NCI-H774 (cell line): ENCODE measurements around the gene CD7.

Experiments
- DNase-seq: peaks from one replicate; lab custom pipeline; 2025; lab: John Stamatoyannopoulos, UW

The CD7 gene

GRCh38 chr17:82346342-82347300 is 29.2 kb upstream of the CD7 start:
- no peak for DNase-seq

DNA sequence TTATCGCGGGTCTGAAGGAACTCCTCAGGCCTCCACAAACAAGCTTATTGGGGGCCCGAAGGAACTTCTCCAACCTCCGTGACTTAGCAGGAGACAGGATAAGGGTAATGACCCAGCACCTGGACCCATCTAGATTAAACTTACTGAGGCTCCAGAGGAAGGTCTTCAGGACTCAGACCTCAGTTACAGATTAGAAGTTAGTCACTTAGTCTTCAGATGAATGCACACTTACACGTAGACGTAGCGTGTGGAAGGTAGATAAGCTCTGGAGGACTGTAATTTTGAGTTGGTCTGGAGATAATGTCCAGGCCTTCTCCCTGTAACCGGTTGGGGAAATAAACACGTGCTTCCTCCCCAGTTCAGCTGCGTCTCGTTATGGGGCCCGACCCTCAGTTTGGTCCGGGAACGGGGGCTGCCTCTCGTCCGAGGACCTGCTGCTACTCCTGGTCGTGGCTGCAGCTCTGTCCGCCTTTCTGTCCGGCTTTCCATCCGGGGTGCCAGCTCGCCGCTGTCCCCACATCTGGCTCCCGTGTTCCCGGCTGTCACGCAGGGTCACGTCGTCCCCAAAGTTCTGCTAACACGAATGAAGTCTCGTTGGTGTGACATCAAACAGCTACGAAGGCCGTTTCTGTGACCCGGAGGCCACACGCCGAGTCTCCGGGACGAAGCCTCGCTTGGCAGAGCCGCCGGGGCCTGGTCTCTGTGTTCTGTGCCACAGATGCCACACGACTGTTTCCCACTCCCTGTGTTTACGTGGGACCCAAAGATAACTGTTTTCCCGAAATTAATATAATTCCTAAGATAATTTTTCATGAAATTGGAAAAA is 28.0 kb upstream of the CD7 start:
- no peak for DNase-seq

DNA sequence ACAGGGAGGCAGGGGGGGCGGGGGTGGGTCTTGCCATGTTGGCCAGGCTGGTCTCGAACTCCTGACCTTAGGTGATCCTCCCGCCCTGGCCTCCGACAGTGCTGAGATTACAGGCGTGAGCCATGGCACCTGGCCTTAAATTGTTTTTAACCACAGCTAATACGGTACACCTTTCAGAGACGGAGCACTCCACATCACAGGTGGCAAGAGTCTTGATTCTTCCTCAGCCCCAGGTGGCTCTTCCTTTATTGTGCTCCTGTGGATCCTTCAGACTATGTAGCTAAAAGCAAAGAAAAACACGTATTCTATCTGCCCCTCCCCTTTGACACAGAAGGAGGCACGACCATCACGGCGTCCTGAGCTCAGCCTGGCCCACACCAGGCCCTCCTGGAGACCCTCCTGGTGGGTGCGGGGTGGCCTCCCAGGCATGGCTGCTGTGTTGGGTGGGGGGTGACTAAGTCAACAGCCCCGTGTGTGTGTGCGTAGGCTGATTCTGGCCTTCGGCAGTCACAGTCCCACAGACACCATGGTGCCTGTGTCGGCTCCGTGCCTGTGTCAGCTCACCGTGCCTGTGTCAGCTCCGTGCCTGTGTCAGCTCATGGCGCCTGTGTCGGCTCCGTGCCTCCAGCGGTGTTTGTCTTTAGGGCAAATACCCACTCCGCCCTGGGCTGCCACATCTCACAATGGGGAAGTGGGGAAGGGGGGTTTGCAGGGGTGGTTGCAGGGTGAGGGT is 26.9 kb upstream of the CD7 start:
- no peak for DNase-seq

DNA sequence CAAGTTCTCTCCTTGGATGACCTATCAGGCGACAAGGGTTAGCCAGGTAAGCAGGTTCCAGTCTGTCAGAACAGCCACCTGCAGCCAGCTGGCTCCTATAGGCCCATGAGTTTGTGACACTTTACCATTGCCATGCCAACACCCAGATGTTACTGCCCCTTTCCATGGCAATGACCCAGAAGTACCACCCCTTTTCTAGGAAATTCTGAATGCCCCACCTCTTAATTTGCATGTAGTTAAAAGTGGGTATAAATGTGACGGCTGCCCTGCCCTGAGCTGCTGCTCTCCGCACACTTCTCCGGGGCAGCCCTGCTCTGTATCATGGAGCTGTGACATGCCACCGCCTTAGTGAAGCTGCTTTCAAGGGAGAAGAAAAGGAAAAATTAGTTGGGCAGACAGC is 26.2 kb upstream of the CD7 start:
- DNase-seq, result no peak

DNA sequence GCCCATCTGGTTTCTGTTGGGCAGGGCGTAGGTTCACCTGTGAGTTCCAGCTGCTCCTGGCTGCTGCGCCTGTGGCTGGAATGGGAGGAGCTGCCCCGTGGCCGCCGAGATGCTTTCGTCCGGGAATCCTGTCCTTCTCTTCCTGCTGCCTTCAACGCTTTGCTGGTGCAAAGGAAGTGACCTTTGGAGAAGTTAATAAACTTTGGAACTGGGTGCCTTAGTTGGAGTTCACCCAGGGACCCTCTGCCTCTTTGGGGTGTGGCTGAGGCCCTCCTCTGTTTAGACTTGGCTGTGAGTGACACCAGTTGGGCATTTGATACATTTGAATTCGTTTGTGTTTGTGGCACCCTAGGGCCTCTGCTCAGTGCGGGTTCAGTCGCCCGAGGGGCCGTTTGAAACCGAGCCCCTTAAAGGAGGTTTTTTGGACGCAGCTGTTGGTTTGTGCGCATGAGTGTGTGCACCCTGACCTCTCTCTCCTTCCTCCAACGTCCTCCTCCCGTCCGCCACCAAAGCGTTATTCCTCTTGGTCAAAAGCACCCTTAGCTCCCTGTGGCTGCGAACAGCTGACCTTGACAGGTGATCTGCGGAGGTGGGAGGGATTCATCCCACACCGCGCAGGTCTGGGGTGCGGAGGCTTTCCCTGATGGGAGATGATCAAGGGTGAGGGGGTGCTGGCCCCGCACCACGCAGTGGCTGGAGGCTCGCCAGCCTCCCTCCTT is 25.1 kb upstream of the CD7 start:
- DNase-seq, result no peak

DNA sequence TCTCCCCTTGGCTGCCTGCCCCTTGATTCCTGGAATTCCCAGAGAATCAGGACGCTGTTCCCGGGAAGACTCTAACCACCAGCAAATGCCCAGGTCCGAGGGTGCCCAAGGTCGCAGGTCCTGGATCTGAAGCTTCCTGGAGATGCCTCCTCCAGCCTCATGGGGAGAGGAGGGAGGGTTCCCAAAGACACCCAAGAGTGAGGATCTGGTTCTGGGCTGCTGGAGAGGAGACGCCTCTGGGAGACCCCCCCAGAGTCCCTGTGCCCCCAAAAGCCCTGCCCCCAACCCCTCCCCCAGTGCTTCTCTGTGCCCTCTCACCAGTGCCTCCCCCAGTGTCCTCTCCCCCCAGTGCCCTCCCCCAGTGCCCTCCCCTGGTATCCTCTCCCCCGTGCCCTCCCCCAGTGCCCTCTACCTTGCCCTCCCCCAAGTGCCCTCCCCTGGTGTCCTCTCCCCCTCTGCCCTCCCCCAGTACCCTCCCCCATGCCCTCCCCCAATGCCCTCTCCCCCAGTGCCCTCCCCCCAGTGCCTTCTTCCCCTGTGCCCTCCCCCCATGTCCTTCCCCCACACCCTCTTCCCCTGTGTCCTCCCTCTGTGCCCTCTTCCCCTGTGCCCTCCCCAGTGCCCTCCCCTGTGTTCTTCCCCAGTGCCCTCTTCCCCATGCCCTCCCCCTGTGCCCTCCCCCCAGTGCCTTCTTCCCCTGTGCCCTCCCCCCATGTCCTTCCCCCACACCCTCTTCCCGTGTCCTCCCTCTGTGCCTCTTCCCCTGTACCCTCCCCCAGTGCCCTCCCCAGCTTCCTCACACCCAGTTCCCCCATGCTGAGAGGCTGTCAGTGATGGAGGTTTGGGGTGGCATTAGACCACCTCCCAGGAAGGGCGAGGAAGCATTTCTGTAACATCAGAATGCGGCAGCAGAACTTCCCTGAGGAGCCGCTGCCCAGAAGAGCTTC is 22.5 kb upstream of the CD7 start:
- no peak for DNase-seq

DNA sequence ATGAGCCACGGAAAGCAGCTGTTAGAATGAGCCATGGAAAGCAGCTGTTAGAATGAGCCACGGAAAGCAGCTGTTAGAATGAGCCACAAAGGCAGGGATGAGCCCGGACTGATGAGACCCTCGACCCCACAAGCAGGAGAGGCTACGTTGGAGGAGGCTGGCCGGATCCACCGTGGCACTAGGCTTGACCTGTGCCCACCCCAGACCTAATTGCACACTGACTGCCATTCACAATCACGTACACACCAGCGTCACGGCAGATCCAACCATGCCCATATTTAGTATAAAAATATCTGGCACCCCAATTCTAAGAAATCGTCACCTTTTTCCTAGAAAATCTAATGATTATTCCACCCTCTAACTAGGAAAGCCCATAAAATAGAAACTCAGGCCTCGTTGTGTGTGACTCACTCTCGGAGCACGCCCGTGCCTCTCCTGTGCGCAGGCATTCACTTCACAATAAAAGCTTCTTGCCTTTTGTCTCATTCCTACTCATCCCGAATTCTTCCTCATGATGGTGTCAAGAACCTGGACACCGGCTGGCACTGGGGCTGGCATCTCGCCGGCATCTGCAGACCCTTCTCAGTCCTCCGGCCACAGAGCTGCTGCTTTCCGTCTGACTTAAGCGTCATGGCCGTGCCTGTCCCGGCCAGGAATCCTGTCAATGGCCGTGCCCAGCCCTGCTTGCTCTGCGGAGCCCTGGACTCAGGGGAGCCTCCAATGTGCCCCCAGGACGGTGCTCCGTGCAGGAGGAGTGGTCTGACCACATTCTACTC is 21.6 kb upstream of the CD7 start:
- peak; percentile 56 for DNase-seq

- DNase-seq, result no peak
These were observed 17.4 kb upstream of the CD7 start for GRCh38 chr17:82334622-82335394.

- no peak for DNase-seq
These were observed 16.8 kb upstream of the CD7 start for GRCh38 chr17:82334204-82334621.

- no peak for DNase-seq
These were observed 16.1 kb upstream of the CD7 start, which contains the start of gene SECTM1 for GRCh38 chr17:82333279-82334171. Gene SECTM1 (minus strand): TSS chr17:82333766. CDS start chr17:82327240, 6,526 bp downstream.

DNA sequence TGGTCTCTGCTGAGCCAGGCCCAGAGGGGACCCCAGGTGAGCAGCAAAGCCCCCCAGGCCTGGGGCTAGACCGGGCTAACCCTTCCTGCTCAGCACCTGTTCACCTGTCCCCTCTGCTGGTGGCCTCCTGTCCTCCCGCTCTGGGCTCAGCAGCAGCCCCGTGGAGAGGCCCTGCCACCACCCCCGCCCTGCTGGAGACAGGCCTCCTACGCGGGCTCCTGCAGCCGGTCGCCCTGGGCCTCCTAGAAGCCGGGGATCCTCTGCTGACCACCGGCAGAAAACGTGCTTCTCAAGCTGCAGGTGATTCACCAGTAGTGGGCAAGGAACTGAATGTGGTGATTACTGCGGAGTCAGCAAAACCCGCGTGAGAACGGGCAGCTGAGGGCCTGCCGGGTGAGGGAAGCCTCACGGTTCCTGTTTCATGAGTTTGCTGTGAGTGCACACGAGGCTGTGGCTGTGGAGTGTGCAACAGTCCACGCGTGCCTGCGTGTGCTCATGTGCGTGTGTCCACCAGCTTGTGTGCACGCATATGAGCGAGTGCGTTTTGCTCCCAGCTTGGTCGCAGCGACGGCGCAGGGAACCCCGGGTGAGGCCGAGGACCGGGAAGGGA is 15.4 kb upstream of the CD7 start:
- DNase-seq, result peak; percentile 24

GRCh38 chr17:82331345-82331939 is 14.0 kb upstream of the CD7 start:
- DNase-seq, result no peak

GRCh38 chr17:82330322-82331239 is 13.2 kb upstream of the CD7 start:
- DNase-seq, result peak; percentile 92

- DNase-seq, result no peak
These were observed 12.4 kb upstream of the CD7 start for GRCh38 chr17:82329683-82330321.

- DNase-seq, result no peak
These were observed 11.6 kb upstream of the CD7 start for GRCh38 chr17:82328994-82329507.
